Sigmoid colon (tissue), 7 donors: ENCODE data around the gene IGF2BP2. TPM values are rescaled to one million over a fixed set of nuclear protein-coding genes. Genes with fewer than 3 reads are reported as not detected.

Experiments
- DNase-seq: peaks from one replicate; pipeline ENCODE4 v3.0.0-alpha.2; 2019
- H3K27ac ChIP-seq, 4 donors: fragments of 200-600 bp; sonication (generic); one replicate each; pipeline ENCODE4 v1.5.1; 2016 to 2019; ENCODE audit warnings: mild to moderate bottlenecking in 1 of 4
- H3K27me3 ChIP-seq, 3 donors: fragments of 200-600 bp; sonication (generic); one replicate each; pipeline ENCODE4 v1.5.1; 2019; ENCODE audit warnings: mild to moderate bottlenecking in 1 of 3
- H3K36me3 ChIP-seq, 4 donors: fragments of 200-600 bp; sonication (generic); one replicate each; pipeline ENCODE4 v1.5.1; 2016 to 2019
- H3K4me1 ChIP-seq, 4 donors: fragments of 200-600 bp; sonication (generic); one replicate each; pipeline ENCODE4 v1.5.1; 2017 to 2019
- H3K4me3 ChIP-seq, 4 donors: fragments of 200-600 bp; sonication (generic); one replicate each; pipeline ENCODE4 v1.5.1; 2017 to 2019; ENCODE audit warnings: mild to moderate bottlenecking in 2 of 4, moderate library complexity in 1 of 4
- H3K9me3 ChIP-seq, 4 donors: fragments of 200-600 bp in 3 of 4; sonication (generic) in 3 of 4; one replicate each; pipeline versions ENCODE4 v1.5.1 to v1.6.1; 2013 to 2019
- CTCF ChIP-seq, 4 experiments: fragments of 450-650 bp in 3 of 4; fragments of 200-600 bp in 1 of 4; IDR thresholded peaks; one replicate each; pipeline ENCODE4 v1.5.1; 2016 to 2019; ENCODE audit warnings: antibody characterized with exemption in 4 of 4, mild to moderate bottlenecking in 3 of 4, moderate library complexity in 2 of 4
- EP300 ChIP-seq, 4 donors: sonication (generic); formaldehyde crosslinking; IDR thresholded peaks; one replicate each; pipeline ENCODE4 v1.6.1; 2017; ENCODE audit warnings: antibody characterized with exemption in 4 of 4
- POLR2A ChIP-seq, 2 donors: fragments of 450-650 bp; IDR thresholded peaks; one replicate each; pipeline ENCODE4 v1.6.1; 2016; ENCODE audit warnings: antibody characterized with exemption in 2 of 2, mild to moderate bottlenecking in 2 of 2, moderate library complexity in 2 of 2
- POLR2AphosphoS5 ChIP-seq, 4 donors: sonication (generic); formaldehyde crosslinking; IDR thresholded peaks; one replicate each; pipeline ENCODE4 v1.6.1; 2017; ENCODE audit warnings: antibody characterized with exemption in 4 of 4
- WGBS, 2 donors: extraction: QIAGEN DNeasy Blood & Tissue Kit; methylation state at CpG; one replicate each; pipeline ENCODE4 v1.1.7; 2013; 5-methylcytosine and 5-hydroxymethylcytosine counted together
- intact Hi-C: fragments of 100-400 bp; cut with DNase I; formaldehyde crosslinking; loops from one replicate; pipeline ENCODE4 v1.15.1; 2023
- polyA plus RNA-seq, 3 donors: library from polyadenylated mRNA; stranded (reverse); fragments of 200-250 nt; gene quantifications; one replicate each; pipeline ENCODE4 v1.2.3, GENCODE V29; 2013
- total RNA-seq, 4 donors: library from RNA; depleted of rRNA; stranded (reverse); fragments of >200 nt; gene quantifications; one replicate each; pipeline ENCODE4 v1.1.0, GENCODE V29; 2016
- donor health status: healthy with polysubstance abuse.
- donor health status: Bipolar disorder and iron deficiency.
- donor health status: healthy.

IGF2BP2 gene
- total and polyA plus RNA-seq, 7 donors = 6.3 to 20.7 (median 14.7) TPM

- no peak overlapping the region for H3K27ac ChIP-seq
- WGBS, 2 donors = 29 to 68% methylated on average over 3 of the region's 3 CpGs
Observed at GRCh38 chr3:185831195-185831594, 6.4 kb upstream of the IGF2BP2 start.

GRCh38 chr3:185830018-185830797 is 5.4 kb upstream of the IGF2BP2 start:
- intact Hi-C loops = no loop called here
- TF ChIP-seq POLR2AphosphoS5 (IDR thresholded peaks at IDR 0.05) (no peak), POLR2A (IDR thresholded peaks at IDR 0.05) (no peak), CTCF (IDR thresholded peaks at IDR 0.05) (no peak), EP300 (IDR thresholded peaks at IDR 0.05) (no peak)
- DNase-seq = no peak
- peaks cover 0 to 10% (median 10%) of the 10 kb centered on the region in 4 donors for H3K4me1 ChIP-seq
- 79 to 90% methylated on average over 5 of the region's 5 CpGs for WGBS, 2 donors
- H3K27me3 ChIP-seq = peaks cover 10 to 16% (median 13%) of the 10 kb centered on the region in 3 donors
- H3K4me3 ChIP-seq = no peak overlapping the region
- no peaks in the 10 kb centered on the region for H3K36me3 ChIP-seq
- no peaks in the 10 kb centered on the region for H3K9me3 ChIP-seq
- no peak overlapping the region for H3K27ac ChIP-seq

More at GRCh38 chr3:185831195-185831594, 6.4 kb upstream of the IGF2BP2 start:
- intact Hi-C loops = no loop called here
- Histone ChIP-seq H3K27me3 (peaks cover 3 to 9% (median 6%) of the 10 kb centered on the region in 3 donors), H3K4me3 (no peak overlapping the region), H3K4me1 (peaks cover 0 to 3% (median 2%) of the 10 kb centered on the region in 4 donors), H3K9me3 (no peaks in the 10 kb centered on the region), H3K36me3 (no peaks in the 10 kb centered on the region)
- no peak for DNase-seq
- TF ChIP-seq EP300 (IDR thresholded peaks at IDR 0.05) (no peak), POLR2A (IDR thresholded peaks at IDR 0.05) (no peak), CTCF (IDR thresholded peaks at IDR 0.05) (no peak), POLR2AphosphoS5 (IDR thresholded peaks at IDR 0.05) (no peak)

- H3K4me1 ChIP-seq = peaks cover 0 to 23% (median 20%) of the 10 kb centered on the region in 4 donors
- TF ChIP-seq POLR2A (IDR thresholded peaks at IDR 0.05) (no peak), EP300 (IDR thresholded peaks at IDR 0.05) (no peak), CTCF (IDR thresholded peaks at IDR 0.05) (no peak)
- no peak overlapping the region for H3K27ac ChIP-seq
- no peaks in the 10 kb centered on the region for H3K36me3 ChIP-seq
- intact Hi-C loops = no loop called here
- H3K9me3 ChIP-seq = no peaks in the 10 kb centered on the region
- WGBS, 2 donors = 94 to 97% methylated on average over 3 of the region's 3 CpGs
- no peak for DNase-seq
- no peak overlapping the region for H3K4me3 ChIP-seq
- H3K27me3 ChIP-seq = peaks cover 20 to 30% (median 24%) of the 10 kb centered on the region in 3 donors
Observed at GRCh38 chr3:185828755-185829154, 3.9 kb upstream of the IGF2BP2 start.

GRCh38 chr3:185827595-185828344 is 2.9 kb upstream of the IGF2BP2 start:
- no peak for TF ChIP-seq POLR2AphosphoS5 (IDR thresholded peaks at IDR 0.05)
- no peak for TF ChIP-seq EP300 (IDR thresholded peaks at IDR 0.05)
- TF ChIP-seq POLR2A (IDR thresholded peaks at IDR 0.05) = no peak
- TF ChIP-seq CTCF (IDR thresholded peaks at IDR 0.05) = no peak
- Histone ChIP-seq H3K27me3 (peaks cover 29 to 40% (median 34%) of the 10 kb centered on the region in 3 donors), H3K27ac (no peak overlapping the region), H3K36me3 (no peaks in the 10 kb centered on the region), H3K4me3 (no peak overlapping the region), H3K9me3 (no peaks in the 10 kb centered on the region), H3K4me1 (peaks cover 0 to 33% (median 30%) of the 10 kb centered on the region in 4 donors)
- intact Hi-C loops = no loop called here
- no peak for DNase-seq
- WGBS, 2 donors = 94 to 95% methylated on average over 10 of the region's 10 CpGs
